IPS DF 6.9 (cell line): ENCODE results near the gene NTM.

Experiments used
- DNase-seq: peaks from one replicate; pipeline ENCODE4 v3.0.0-alpha.2; 2013; ENCODE audit warnings: low read depth, low spot score
- H3K27ac ChIP-seq: one replicate; pipeline ENCODE4 v1.5.1; 2013; ENCODE audit warnings: low read length, control low read depth
- H3K27me3 ChIP-seq: 2 replicates; pipeline ENCODE4 v1.6.1; 2013; ENCODE audit warnings: mild to moderate bottlenecking, low read length; ENCODE audit not compliant: control insufficient read depth, insufficient read depth
- H3K36me3 ChIP-seq: 2 replicates; pipeline ENCODE4 v1.6.1; 2013; ENCODE audit warnings: low read length; ENCODE audit not compliant: control insufficient read depth, insufficient read depth
- H3K4me1 ChIP-seq: 2 replicates; pipeline ENCODE4 v1.6.1; 2013; ENCODE audit warnings: low read length; ENCODE audit not compliant: control insufficient read depth, insufficient read depth
- H3K4me3 ChIP-seq: 2 replicates; pipeline ENCODE4 v1.5.1; 2013; ENCODE audit warnings: mild to moderate bottlenecking, low read length
- H3K9me3 ChIP-seq: 2 replicates; pipeline ENCODE4 v1.6.1; 2013; ENCODE audit warnings: low read length, inconsistent platforms; ENCODE audit not compliant: control insufficient read depth, insufficient read depth
- WGBS: extraction: QIAGEN DNeasy Blood & Tissue Kit; methylation state at CpG from one replicate; pipeline ENCODE4 v1.1.7; 2013; ENCODE audit warnings: mixed read lengths, missing lambda C conversion rate; ENCODE audit not compliant: insufficient read length, insufficient coverage; 5-methylcytosine and 5-hydroxymethylcytosine counted together

Gene NTM

DNA sequence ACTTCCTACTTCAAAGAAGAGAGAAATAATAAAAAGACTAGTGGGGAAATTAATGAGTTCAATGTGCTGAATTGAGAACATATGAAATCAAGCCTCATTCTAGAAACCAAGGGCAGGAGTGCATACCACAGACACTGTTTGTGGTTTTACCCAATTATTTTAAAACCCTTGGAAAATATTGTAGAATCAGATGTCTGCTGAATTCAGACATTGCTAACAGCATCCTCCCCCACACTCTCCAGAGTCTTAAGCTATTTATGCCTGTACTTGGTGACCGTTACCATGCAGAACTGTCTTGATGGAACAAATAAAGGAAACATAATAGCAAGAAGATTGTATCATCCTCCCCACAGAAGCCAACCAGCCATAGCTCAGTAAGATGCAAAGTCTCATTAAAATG, 850.1 kb downstream of the NTM start:
- no peaks in the 10 kb centered on the region for H3K36me3 ChIP-seq
- H3K4me1 ChIP-seq: no peaks in the 10 kb centered on the region
- no peaks in the 10 kb centered on the region for H3K27me3 ChIP-seq
- no peaks in the 10 kb centered on the region for H3K9me3 ChIP-seq
- no peak overlapping the region for H3K4me3 ChIP-seq
- no peak for DNase-seq
- no CpG with 5 or more reads among the region's 1 CpG for WGBS
- no peak overlapping the region for H3K27ac ChIP-seq

DNA sequence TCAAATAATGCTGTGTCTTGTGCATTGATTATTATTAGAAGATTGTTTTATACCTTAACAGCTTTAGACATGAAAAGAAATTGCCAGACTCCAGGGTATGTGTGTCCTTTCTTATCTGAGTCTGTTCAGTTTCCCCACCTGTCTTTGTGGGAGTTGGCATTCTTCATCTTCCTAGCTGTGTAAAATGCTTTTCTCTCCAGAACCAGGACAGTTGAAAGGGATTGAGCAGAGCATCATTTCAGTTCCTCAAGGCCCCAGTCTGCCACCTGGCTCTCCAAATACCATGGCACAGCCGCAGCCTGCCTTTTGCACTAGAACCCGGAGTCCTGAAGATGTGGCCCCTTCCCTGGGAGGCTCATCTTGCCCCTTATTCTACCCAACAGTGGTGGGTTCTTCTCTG, 851.9 kb downstream of the NTM start:
- WGBS: no CpG with 5 or more reads among the region's 2 CpGs
- DNase-seq: no peak
- H3K27me3 ChIP-seq: no peaks in the 10 kb centered on the region
- no peaks in the 10 kb centered on the region for H3K9me3 ChIP-seq
- no peak overlapping the region for H3K27ac ChIP-seq
- no peak overlapping the region for H3K4me3 ChIP-seq
- no peaks in the 10 kb centered on the region for H3K4me1 ChIP-seq
- H3K36me3 ChIP-seq: no peaks in the 10 kb centered on the region

DNA sequence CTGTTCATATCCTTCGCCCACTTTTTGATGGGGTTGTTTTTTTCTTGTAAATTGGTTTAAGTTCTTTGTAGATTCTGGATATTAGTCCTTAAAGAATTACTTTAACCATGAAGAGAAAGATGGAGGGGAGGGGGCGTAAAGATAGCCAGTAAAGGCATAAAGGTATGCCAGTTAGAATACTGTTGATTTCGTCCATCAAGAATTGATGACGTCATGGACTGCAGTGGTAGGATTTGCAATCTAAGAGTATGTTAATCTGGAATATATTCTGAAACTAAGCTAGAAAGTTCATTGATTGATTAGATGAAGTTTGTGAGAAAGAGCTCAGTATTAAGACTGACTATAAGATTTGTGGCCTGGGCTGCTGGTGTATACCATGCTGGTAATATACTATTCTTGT, 856.1 kb downstream of the NTM start:
- Histone ChIP-seq H3K27ac (no peak overlapping the region), H3K4me3 (no peak overlapping the region), H3K9me3 (no peaks in the 10 kb centered on the region), H3K4me1 (no peaks in the 10 kb centered on the region), H3K27me3 (no peaks in the 10 kb centered on the region), H3K36me3 (no peaks in the 10 kb centered on the region)
- no CpG with 5 or more reads among the region's 4 CpGs for WGBS
- DNase-seq: no peak

DNA sequence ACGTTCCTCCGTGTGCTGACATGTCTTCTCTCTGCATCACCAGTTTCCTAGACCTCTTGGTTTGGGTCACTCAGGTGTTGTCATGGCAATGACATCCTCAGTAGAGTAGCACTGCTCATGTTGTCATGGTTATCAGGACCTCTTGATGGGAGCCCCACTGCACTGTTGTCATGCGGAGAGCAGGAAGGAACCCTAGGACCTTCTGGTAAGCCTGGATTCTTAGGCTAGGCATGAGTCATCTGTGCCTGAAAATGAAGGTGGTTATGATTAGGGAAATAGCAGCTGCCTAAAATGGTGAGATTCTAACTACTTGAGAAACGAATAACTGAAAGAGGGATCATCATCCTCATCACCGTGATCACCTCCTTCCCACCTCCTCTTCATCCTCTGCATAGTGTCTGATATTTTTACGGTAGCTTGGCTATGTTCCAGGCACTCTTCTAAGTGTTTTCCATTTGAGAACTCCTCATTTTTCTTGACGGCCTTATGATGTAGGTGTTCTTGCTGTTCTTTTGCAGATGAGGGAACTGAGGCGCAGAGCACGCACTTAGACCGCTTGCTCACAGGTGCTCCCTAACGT, 858.4 kb downstream of the NTM start:
- WGBS: no CpG with 5 or more reads among the region's 11 CpGs
- no peak for DNase-seq
- no peaks in the 10 kb centered on the region for H3K36me3 ChIP-seq

DNA sequence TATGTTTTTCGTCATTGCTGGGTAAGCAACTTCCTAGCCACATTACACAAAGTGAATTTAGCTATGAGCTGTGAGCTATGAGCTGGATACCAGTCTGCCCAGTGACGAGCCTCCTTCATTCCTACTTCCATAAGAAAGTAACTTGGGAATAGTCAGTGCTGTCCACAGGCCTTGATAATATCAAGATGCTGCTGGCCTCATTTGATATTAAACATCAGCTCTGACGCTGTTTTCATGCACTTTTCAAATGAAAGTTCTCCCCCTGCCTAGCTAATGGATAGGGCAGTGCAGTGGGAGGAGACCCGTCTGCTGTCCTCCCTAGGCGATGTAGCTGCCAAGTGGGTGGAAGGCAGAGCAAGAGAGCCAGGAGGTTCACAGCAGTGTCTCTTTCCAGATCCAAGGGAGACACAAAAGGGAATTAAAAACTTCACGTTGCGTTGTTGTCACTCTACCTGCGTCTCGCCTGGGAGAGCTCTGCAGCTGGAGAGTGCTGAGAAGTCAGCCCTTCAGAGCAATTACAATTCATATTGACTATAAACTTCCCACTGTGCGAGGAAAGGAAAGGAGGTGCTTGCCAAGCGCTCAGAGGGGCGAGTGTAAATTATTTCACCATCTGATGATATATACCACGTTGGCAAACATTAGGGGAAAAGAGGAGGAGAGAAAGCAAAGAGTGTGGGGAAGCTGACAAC, 861.4 kb downstream of the NTM start:
- no CpG with 5 or more reads among the region's 13 CpGs for WGBS
- no peak for DNase-seq

More for the DNA sequence above, 858.4 kb downstream of the NTM start:
- H3K4me1 ChIP-seq: no peaks in the 10 kb centered on the region
- no peaks in the 10 kb centered on the region for H3K27me3 ChIP-seq
- no peak overlapping the region for H3K4me3 ChIP-seq
- H3K9me3 ChIP-seq: no peaks in the 10 kb centered on the region
- no peak overlapping the region for H3K27ac ChIP-seq

DNA sequence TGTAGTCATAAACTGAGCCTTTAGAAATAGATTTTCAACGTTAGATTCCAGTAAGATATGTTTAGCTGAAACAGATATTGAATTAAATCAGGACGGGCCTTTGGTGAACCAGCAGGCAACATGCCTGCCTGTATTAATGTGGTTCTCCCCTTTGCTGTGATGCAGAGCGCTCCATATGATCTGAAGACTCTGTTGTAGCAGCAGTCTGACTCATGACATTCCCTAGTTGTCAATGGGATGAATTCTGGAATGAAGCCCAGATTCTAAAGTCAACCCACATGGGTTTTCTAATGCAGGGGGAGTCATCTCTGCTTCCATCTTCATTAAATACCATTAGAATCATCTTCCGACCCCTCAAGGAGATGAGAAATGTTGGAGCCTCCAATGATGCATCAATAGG, 864.5 kb downstream of the NTM start:
- Histone ChIP-seq H3K36me3 (no peaks in the 10 kb centered on the region), H3K4me3 (no peak overlapping the region), H3K27me3 (no peaks in the 10 kb centered on the region), H3K27ac (no peak overlapping the region), H3K4me1 (no peaks in the 10 kb centered on the region), H3K9me3 (no peaks in the 10 kb centered on the region)
- DNase-seq: no peak
- WGBS: no CpG with 5 or more reads among the region's 4 CpGs

More for the DNA sequence above, 861.4 kb downstream of the NTM start:
- Histone ChIP-seq H3K27ac (no peak overlapping the region), H3K27me3 (no peaks in the 10 kb centered on the region), H3K4me1 (no peaks in the 10 kb centered on the region), H3K4me3 (no peak overlapping the region), H3K9me3 (no peaks in the 10 kb centered on the region), H3K36me3 (no peaks in the 10 kb centered on the region)

DNA sequence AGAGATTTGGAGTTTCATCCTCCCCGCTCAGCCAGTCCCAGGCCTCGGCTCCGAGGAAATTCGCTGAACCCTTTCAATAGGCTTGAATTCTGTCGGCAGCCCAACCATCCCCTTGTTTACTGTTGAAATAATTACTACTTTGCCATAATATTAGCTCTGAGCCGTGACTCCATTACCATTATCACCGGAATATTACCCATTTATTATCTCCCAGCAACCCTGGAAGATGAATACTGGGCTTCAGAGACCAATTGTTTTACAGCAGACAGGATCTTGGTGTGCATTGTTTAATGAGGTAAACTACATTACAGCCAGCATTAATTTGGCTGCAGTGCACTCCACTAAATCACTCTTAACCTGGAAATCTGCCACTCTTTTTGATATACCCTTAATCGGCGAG, 867.4 kb downstream of the NTM start:
- Histone ChIP-seq H3K27ac (no peak overlapping the region), H3K36me3 (no peaks in the 10 kb centered on the region), H3K27me3 (no peaks in the 10 kb centered on the region), H3K4me1 (no peaks in the 10 kb centered on the region), H3K4me3 (no peak overlapping the region), H3K9me3 (no peaks in the 10 kb centered on the region)
- WGBS: no CpG with 5 or more reads among the region's 9 CpGs
- DNase-seq: no peak

DNA sequence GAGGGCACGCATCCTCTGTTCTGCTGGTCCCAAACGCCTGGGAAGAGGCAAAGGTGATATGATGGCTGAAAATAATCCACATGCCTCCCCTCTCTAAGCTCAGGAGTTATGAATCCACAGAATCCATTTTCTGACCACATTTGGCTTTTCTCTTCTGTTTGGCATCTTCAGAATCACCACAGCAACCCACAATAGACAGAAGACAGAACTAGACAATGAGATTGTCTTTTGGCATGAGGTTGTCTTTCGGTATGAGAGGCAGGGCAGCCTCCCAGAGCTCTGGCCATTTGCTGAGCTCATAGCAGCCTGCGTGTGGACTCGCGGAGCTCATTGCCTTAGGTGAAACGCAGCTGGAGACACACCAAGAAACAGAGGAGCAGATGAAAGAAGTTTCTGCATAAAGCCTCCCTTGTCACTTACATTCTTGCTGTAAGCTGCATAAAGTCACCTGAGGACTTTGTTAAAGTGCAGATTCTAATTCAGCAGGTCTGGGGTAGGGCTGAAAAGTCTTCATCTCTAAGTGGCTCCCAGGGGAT, 868.0 kb downstream of the NTM start:
- no CpG with 5 or more reads among the region's 7 CpGs for WGBS
- Histone ChIP-seq H3K4me1 (no peaks in the 10 kb centered on the region), H3K4me3 (no peak overlapping the region), H3K27me3 (no peaks in the 10 kb centered on the region), H3K36me3 (no peaks in the 10 kb centered on the region), H3K27ac (no peak overlapping the region), H3K9me3 (no peaks in the 10 kb centered on the region)
- no peak for DNase-seq

DNA sequence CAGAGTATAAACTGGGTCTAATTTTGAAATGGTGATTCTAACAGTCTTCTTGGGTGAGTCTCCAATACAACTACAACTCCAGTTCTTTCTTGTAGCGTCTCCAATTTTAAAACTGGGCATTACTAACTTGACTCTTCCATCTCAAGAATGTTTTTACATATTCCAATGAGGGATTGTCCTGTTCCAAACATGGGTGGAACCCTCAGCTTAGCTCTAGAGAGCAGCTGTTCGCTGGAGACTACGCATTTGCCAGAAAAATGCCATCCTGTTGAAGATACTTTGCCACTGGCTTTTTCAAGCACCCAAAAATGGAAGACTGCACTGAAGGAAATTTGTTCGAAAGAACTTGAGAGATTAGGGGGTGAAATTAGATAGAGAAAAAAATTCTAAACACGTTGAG, 870.0 kb downstream of the NTM start:
- H3K27ac ChIP-seq: no peak overlapping the region
- no peaks in the 10 kb centered on the region for H3K36me3 ChIP-seq
- no peaks in the 10 kb centered on the region for H3K9me3 ChIP-seq
- H3K27me3 ChIP-seq: no peaks in the 10 kb centered on the region
- no peak for DNase-seq
- H3K4me1 ChIP-seq: no peaks in the 10 kb centered on the region
- H3K4me3 ChIP-seq: no peak overlapping the region
- WGBS: 100% methylated on average over 1 of the region's 5 CpGs

DNA sequence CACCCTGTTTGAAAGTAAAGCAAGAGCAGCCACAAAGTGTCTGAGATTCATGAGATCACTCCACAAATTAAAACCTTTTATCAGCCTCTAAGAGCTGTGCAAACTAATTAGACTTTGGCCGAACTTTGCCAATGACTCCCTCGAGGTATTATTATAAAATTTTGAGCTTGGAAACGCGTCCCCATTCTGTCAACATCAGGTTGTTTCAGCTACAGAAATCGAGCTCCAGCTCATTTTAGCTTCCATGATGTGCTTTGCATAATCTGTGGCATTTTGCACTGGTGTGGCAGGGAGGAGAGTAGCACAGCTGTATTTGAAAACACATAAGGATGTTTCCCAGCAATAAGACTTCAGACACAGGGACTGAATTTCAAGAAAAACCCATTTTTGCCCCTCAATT, 872.2 kb downstream of the NTM start:
- no peaks in the 10 kb centered on the region for H3K4me1 ChIP-seq
- H3K36me3 ChIP-seq: no peaks in the 10 kb centered on the region
- no CpG with 5 or more reads among the region's 5 CpGs for WGBS
- no peak for DNase-seq
- H3K27ac ChIP-seq: no peak overlapping the region
- H3K9me3 ChIP-seq: no peaks in the 10 kb centered on the region
- H3K27me3 ChIP-seq: no peaks in the 10 kb centered on the region
- no peak overlapping the region for H3K4me3 ChIP-seq

DNA sequence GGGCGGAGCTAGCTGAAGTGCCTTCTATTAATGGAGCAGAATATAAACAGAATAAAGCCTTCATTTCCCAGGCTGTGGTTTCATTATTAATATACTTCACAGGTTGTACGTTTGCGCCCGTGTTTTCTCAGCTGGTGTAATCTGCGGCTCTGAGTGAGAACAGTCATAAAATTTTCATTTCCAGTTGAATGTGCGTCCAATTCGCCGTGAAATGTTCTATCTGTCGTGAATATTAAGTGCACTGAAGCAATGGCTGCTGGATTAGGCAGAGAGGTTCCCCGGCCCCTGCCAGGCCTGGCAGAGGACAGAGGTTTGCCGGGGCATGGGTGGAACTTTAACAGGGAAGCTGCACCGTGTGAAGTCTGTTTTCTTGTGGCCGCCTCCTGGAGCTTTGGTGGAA, 874.4 kb downstream of the NTM start:
- H3K27me3 ChIP-seq: no peaks in the 10 kb centered on the region
- H3K27ac ChIP-seq: no peak overlapping the region
- no peaks in the 10 kb centered on the region for H3K4me1 ChIP-seq
- H3K9me3 ChIP-seq: no peaks in the 10 kb centered on the region
- no peak for DNase-seq
- H3K36me3 ChIP-seq: no peaks in the 10 kb centered on the region
- H3K4me3 ChIP-seq: no peak overlapping the region
- no CpG with 5 or more reads among the region's 13 CpGs for WGBS
